ENCODE measurements around the gene B4GALNT3.
"Not testable (repeated sequence)": the region's sequence is repeated elsewhere in the genome, so short reads cannot be mapped to it uniquely, and the experiment has no call there.

B4GALNT3 gene

GRCh38 chr12:459430-460258, at the start of gene B4GALNT3:
B4GALNT3 (plus strand) TSS chr12:459939; CDS start chr12:460377, 438 bp downstream.
- DNase-seq = peak; percentile 22

- DNase-seq = no peak
These were observed 44.9 kb upstream of the B4GALNT3 start for GRCh38 chr12:414859-415258.

- DNase-seq = no peak
These were observed 41.3 kb upstream of the B4GALNT3 start for GRCh38 chr12:418432-418831.

GRCh38 chr12:422526-422925, 37.2 kb upstream of the B4GALNT3 start:
- no peak for DNase-seq

- not testable (repeated sequence) for DNase-seq
These were observed 24.0 kb upstream of the B4GALNT3 start for GRCh38 chr12:435737-436136.

GRCh38 chr12:442235-442884, 17.4 kb upstream of the B4GALNT3 start:
- DNase-seq = peak; percentile 54

GRCh38 chr12:447141-447540, 12.6 kb upstream of the B4GALNT3 start:
- DNase-seq = no peak

GRCh38 chr12:449203-449602, 10.5 kb upstream of the B4GALNT3 start:
- no peak for DNase-seq

GRCh38 chr12:450438-450837, 9.3 kb upstream of the B4GALNT3 start:
- no peak for DNase-seq

- peak; percentile 70 for DNase-seq
These were observed 7.0 kb upstream of the B4GALNT3 start for GRCh38 chr12:452667-453210.

- DNase-seq = no peak
These were observed 4.9 kb upstream of the B4GALNT3 start for GRCh38 chr12:454833-455232.

- DNase-seq = no peak
These were observed 3.9 kb upstream of the B4GALNT3 start for GRCh38 chr12:455821-456220.

GRCh38 chr12:457676-458075, 2.1 kb upstream of the B4GALNT3 start:
- DNase-seq = no peak

- DNase-seq = no peak
These were observed 699 bp upstream of the B4GALNT3 start for GRCh38 chr12:459050-459429.

- DNase-seq = peak; percentile 19
These were observed 807 bp downstream of the B4GALNT3 start for GRCh38 chr12:460261-461230.

GRCh38 chr12:461425-461824, 1.7 kb downstream of the B4GALNT3 start:
- no peak for DNase-seq

- no peak for DNase-seq
These were observed 3.4 kb downstream of the B4GALNT3 start for GRCh38 chr12:462936-463705.

- DNase-seq = no peak
These were observed 4.9 kb downstream of the B4GALNT3 start for GRCh38 chr12:464484-465267.

GRCh38 chr12:466039-466438, 6.3 kb downstream of the B4GALNT3 start:
- no peak for DNase-seq

- no peak for DNase-seq
These were observed 7.0 kb downstream of the B4GALNT3 start for GRCh38 chr12:466762-467161.

GRCh38 chr12:467591-467990, 7.9 kb downstream of the B4GALNT3 start:
- no peak for DNase-seq

All from stimulated activated CD4-positive, alpha-beta T cell treated with anti-CD3 and anti-CD28 coated beads, Interleukin-4, amount 100 ng/mL, for 24 hours (primary cell).